Measurements from ENCODE around the gene KIAA1755.

Gene KIAA1755

DNA sequence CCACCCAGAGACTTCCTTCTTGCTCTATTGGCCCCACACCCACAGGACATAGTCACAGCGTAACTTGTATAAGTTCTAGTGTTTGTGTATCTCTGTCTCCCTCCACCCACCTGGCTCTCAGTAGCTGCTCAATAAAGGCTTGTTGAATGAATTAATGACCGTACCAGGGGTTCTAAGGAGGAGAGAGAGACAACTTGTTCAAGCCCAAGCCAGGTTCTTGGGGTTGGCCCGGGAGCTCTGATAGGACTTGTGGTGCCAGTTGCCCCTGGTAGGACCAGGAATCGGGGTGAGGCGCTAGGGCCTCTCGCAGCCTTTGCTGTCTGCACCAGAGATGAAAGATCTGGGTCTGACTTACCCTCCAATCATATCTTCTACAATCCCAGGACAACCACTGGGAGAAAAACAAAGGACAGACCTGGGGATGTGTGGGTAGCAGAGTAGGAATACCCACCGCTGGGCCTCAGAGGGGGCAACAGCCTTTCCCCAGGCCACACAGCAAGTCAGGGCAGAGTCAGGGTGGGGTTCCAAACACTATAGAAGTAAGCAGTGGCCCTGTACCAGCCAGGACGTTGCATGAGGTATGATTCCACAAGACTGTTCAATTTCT lies 90.2 kb downstream of the KIAA1755 start:
- Histone ChIP-seq H3K4me1 (ENCODE audit: control insufficient read depth in 5 of 5, insufficient read depth in 5 of 5, low read length in 5 of 5) (peaks cover 4 to 28% (median 24%) of the 10 kb centered on the region in 5 donors), H3K4me3 (ENCODE audit: low read depth in 1 of 5, low read length in 5 of 5) (no peak overlapping the region), H3K27me3 (ENCODE audit: control insufficient read depth in 5 of 5, insufficient read depth in 4 of 5, low read length in 5 of 5) (peaks cover 0 to 6% (median 4%) of the 10 kb centered on the region in 5 donors), H3K36me3 (ENCODE audit: control insufficient read depth in 5 of 5, insufficient read depth in 5 of 5, low read length in 5 of 5) (no peaks in the 10 kb centered on the region), H3K27ac (ENCODE audit: low read depth, low read length) (no peak overlapping the region), H3K9me3 (ENCODE audit: control insufficient read depth in 5 of 5, low read length in 5 of 5) (no peaks in the 10 kb centered on the region), H3K9ac (ENCODE audit: low read length in 5 of 5) (no peak overlapping the region)

DNA sequence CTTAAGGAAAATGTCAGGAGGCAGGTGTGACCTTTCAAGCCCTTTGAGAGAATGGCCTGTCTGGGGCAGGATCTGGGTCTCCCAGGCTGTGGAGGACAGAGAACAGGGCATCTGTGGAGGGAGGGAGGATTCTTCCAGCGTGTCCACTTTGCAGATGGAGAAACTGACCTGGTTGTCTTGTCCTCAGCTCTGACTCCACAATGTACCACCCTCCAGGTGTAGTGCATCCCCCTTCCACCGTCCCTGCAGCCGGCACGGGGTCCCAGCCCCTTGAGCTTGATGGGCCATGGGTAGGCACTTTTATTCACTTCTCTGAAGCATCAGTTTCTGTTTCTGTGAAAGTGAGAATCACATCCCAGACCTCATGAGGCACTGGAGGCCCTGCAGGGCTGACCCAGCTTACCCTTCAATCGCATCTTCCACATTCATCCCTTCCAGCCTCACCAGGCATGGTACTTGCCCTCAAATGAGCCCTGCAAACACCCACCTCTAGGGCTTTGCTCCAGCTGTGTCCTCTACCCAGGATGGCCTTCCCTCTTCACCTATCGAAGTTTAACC lies 90.8 kb downstream of the KIAA1755 start:
- Histone ChIP-seq H3K9ac (ENCODE audit: low read length in 5 of 5) (no peak overlapping the region), H3K4me3 (ENCODE audit: low read depth in 1 of 5, low read length in 5 of 5) (no peak overlapping the region), H3K36me3 (ENCODE audit: control insufficient read depth in 5 of 5, insufficient read depth in 5 of 5, low read length in 5 of 5) (no peaks in the 10 kb centered on the region), H3K27me3 (ENCODE audit: control insufficient read depth in 5 of 5, insufficient read depth in 4 of 5, low read length in 5 of 5) (peaks cover 0 to 6% (median 2%) of the 10 kb centered on the region in 5 donors), H3K4me1 (ENCODE audit: control insufficient read depth in 5 of 5, insufficient read depth in 5 of 5, low read length in 5 of 5) (peaks cover 4 to 34% (median 30%) of the 10 kb centered on the region in 5 donors), H3K9me3 (ENCODE audit: control insufficient read depth in 5 of 5, low read length in 5 of 5) (no peaks in the 10 kb centered on the region), H3K27ac (ENCODE audit: low read depth, low read length) (no peak overlapping the region)

GRCh38 chr20:38168791-38169589 lies 91.5 kb downstream of the KIAA1755 start:
- H3K9ac ChIP-seq (ENCODE audit: low read length in 5 of 5): peak overlapping the region in 1 of 5 donors; percentile 41
- H3K27me3 ChIP-seq (ENCODE audit: control insufficient read depth in 5 of 5, insufficient read depth in 4 of 5, low read length in 5 of 5): peaks cover 0 to 6% (median 0%) of the 10 kb centered on the region in 5 donors
- H3K4me1 ChIP-seq (ENCODE audit: control insufficient read depth in 5 of 5, insufficient read depth in 5 of 5, low read length in 5 of 5): peaks cover 4 to 39% (median 32%) of the 10 kb centered on the region in 5 donors
- H3K36me3 ChIP-seq (ENCODE audit: control insufficient read depth in 5 of 5, insufficient read depth in 5 of 5, low read length in 5 of 5): no peaks in the 10 kb centered on the region
- H3K27ac ChIP-seq (ENCODE audit: low read depth, low read length): peak overlapping the region; percentile 38
- no peaks in the 10 kb centered on the region for H3K9me3 ChIP-seq (ENCODE audit: control insufficient read depth in 5 of 5, low read length in 5 of 5)
- H3K4me3 ChIP-seq (ENCODE audit: low read depth in 1 of 5, low read length in 5 of 5): no peak overlapping the region

DNA sequence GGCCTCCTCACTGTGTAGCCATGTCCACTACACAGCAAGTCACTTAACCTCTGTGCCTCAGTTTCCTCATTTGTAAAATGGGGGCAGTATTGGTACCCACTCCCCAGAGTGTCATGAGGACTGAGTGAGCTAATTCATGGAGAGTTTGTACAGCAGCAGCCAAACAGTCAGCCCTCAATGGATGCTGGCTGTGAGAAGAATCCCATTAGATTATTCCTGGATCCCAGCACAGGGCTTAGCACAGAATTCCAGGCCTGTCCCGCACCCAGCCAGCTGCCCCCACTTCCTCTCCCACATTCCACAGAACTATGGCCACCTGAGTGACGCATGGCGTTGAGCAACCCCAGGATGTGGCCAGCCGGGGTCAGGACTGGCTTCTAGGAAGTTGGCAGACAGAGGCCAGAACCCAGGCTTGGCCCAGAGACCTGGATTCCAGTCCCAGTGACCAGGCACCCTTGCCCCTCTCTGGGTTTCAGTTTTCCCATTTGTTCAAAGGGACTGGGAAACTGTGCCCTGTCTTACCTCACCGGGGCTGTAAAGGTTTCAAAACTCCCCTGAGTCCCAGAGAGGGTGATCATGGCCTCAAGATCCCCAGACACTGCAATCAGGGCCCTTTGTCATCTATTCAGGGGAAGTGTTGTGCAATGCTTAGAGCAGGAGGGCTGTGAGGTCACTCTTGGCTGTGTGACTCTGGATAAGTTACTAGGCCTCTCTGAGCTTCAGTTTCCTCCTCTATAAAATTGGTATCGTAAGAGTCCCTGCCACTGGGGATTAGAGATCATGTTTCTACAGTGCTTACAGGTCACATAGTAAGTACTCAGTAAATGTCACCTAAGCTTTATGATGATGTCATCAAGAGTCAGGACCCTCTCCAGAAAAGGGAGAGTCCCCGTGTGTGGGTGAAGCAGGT lies 92.4 kb downstream of the KIAA1755 start:
- no peaks in the 10 kb centered on the region for H3K36me3 ChIP-seq (ENCODE audit: control insufficient read depth in 5 of 5, insufficient read depth in 5 of 5, low read length in 5 of 5)
- H3K27me3 ChIP-seq (ENCODE audit: control insufficient read depth in 5 of 5, insufficient read depth in 4 of 5, low read length in 5 of 5): peaks cover 0 to 2% (median 0%) of the 10 kb centered on the region in 5 donors
- H3K9ac ChIP-seq (ENCODE audit: low read length in 5 of 5): peak overlapping the region in 1 of 5 donors; percentile 41
- peak overlapping the region; percentile 38 for H3K27ac ChIP-seq (ENCODE audit: low read depth, low read length)
- peaks cover 4 to 46% (median 34%) of the 10 kb centered on the region in 5 donors for H3K4me1 ChIP-seq (ENCODE audit: control insufficient read depth in 5 of 5, insufficient read depth in 5 of 5, low read length in 5 of 5)
- H3K4me3 ChIP-seq (ENCODE audit: low read depth in 1 of 5, low read length in 5 of 5): no peak overlapping the region
- no peaks in the 10 kb centered on the region for H3K9me3 ChIP-seq (ENCODE audit: control insufficient read depth in 5 of 5, low read length in 5 of 5)

DNA sequence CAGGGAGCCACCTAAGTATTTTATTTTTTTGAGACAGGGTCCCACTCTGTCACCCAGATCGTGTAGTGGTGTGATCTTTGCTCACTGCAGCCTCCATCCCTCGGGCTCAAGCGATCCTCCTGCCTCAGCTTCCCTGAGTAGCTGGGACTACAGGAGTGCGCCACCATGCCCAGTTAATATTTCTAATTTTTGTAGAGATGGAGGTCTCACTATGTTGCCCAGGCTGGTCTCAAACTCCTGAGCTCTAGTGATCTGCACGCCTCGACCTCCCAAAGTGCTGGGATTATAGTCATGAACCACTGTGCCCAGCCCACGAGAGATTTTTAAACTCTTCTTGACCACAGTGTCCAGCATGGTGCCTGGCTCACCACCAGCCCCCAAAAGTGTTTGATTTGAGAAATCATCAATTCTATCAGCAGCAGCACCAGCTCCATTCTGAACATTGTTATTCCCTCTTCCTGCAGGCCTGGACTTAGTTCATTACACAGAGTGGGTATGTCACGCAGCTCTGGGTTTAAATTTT lies 93.1 kb downstream of the KIAA1755 start:
- Histone ChIP-seq H3K4me1 (ENCODE audit: control insufficient read depth in 5 of 5, insufficient read depth in 5 of 5, low read length in 5 of 5) (peaks cover 4 to 48% (median 34%) of the 10 kb centered on the region in 5 donors), H3K9me3 (ENCODE audit: control insufficient read depth in 5 of 5, low read length in 5 of 5) (no peaks in the 10 kb centered on the region)

GRCh38 chr20:38166703-38167233 lies 93.8 kb downstream of the KIAA1755 start:
- Histone ChIP-seq H3K9me3 (ENCODE audit: control insufficient read depth in 5 of 5, low read length in 5 of 5) (no peaks in the 10 kb centered on the region), H3K4me3 (ENCODE audit: low read depth in 1 of 5, low read length in 5 of 5) (no peak overlapping the region), H3K9ac (ENCODE audit: low read length in 5 of 5) (no peak overlapping the region), H3K4me1 (ENCODE audit: control insufficient read depth in 5 of 5, insufficient read depth in 5 of 5, low read length in 5 of 5) (peaks cover 4 to 48% (median 34%) of the 10 kb centered on the region in 5 donors), H3K27me3 (ENCODE audit: control insufficient read depth in 5 of 5, insufficient read depth in 4 of 5, low read length in 5 of 5) (peaks cover 0 to 2% (median 0%) of the 10 kb centered on the region in 5 donors), H3K27ac (ENCODE audit: low read depth, low read length) (no peak overlapping the region), H3K36me3 (ENCODE audit: control insufficient read depth in 5 of 5, insufficient read depth in 5 of 5, low read length in 5 of 5) (no peaks in the 10 kb centered on the region)

More for the DNA sequence above, 93.1 kb downstream of the KIAA1755 start:
- H3K9ac ChIP-seq (ENCODE audit: low read length in 5 of 5): no peak overlapping the region
- no peak overlapping the region for H3K27ac ChIP-seq (ENCODE audit: low read depth, low read length)
- H3K27me3 ChIP-seq (ENCODE audit: control insufficient read depth in 5 of 5, insufficient read depth in 4 of 5, low read length in 5 of 5): peaks cover 0 to 2% (median 0%) of the 10 kb centered on the region in 5 donors
- no peaks in the 10 kb centered on the region for H3K36me3 ChIP-seq (ENCODE audit: control insufficient read depth in 5 of 5, insufficient read depth in 5 of 5, low read length in 5 of 5)
- no peak overlapping the region for H3K4me3 ChIP-seq (ENCODE audit: low read depth in 1 of 5, low read length in 5 of 5)

GRCh38 chr20:38165966-38166702 lies 94.4 kb downstream of the KIAA1755 start:
- H3K4me3 ChIP-seq (ENCODE audit: low read depth in 1 of 5, low read length in 5 of 5): no peak overlapping the region
- peaks cover 0 to 2% (median 0%) of the 10 kb centered on the region in 5 donors for H3K36me3 ChIP-seq (ENCODE audit: control insufficient read depth in 5 of 5, insufficient read depth in 5 of 5, low read length in 5 of 5)
- H3K9ac ChIP-seq (ENCODE audit: low read length in 5 of 5): no peak overlapping the region
- H3K27me3 ChIP-seq (ENCODE audit: control insufficient read depth in 5 of 5, insufficient read depth in 4 of 5, low read length in 5 of 5): no peaks in the 10 kb centered on the region
- peaks cover 4 to 48% (median 34%) of the 10 kb centered on the region in 5 donors for H3K4me1 ChIP-seq (ENCODE audit: control insufficient read depth in 5 of 5, insufficient read depth in 5 of 5, low read length in 5 of 5)
- no peaks in the 10 kb centered on the region for H3K9me3 ChIP-seq (ENCODE audit: control insufficient read depth in 5 of 5, low read length in 5 of 5)
- H3K27ac ChIP-seq (ENCODE audit: low read depth, low read length): no peak overlapping the region

DNA sequence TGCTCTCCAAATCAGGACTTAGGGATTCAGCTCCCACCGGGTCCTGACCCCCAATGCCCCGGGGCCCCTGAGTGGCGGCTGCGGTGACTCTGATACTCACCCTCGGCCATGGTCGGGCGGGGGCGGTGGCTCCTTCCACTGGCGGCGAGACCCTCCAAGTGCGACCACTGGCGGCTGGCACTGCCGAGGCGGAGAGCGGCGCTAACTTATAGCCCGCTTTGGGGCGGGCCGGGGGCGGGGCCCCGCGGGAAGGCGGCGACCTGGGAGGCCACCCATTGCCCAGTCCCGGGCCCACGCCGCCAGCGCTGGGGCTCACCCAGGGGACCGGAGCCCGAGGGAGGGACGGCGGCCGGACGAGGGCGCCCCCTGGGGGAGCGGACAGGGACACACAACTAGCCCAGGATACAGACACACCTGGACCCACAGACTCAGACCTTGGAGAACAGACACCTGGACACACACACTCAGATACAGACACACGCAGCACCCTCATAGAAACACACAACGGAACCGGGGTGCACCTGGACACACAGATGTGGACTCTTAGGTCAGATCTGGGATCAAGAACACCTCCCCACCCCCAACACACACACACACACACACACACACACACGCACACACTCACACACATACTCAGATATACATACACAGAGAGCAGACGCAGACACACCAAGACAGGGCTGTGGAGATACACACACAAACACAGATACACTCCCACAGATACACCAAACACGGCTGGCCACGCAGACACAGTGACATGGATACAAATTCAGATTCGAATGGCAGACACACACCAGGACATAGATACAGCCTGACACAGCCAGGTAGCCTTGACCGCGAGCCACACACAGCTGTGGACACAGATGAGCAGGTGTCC lies 95.2 kb downstream of the KIAA1755 start, which contains the start of gene TGM2:
Gene TGM2 (minus strand): TSS at position 182 of the 877 bp plus-strand sequence. CDS start 72 bp downstream, at position 110.
- Histone ChIP-seq H3K27ac (ENCODE audit: low read depth, low read length) (peak within 1 kb of the TSS; percentile 54), H3K9me3 (ENCODE audit: control insufficient read depth in 5 of 5, low read length in 5 of 5) (no peaks in the 10 kb centered on the region), H3K27me3 (ENCODE audit: control insufficient read depth in 5 of 5, insufficient read depth in 4 of 5, low read length in 5 of 5) (no peaks in the 10 kb centered on the region), H3K36me3 (ENCODE audit: control insufficient read depth in 5 of 5, insufficient read depth in 5 of 5, low read length in 5 of 5) (peaks cover 0 to 2% (median 0%) of the 10 kb centered on the region in 5 donors), H3K9ac (ENCODE audit: low read length in 5 of 5) (peak within 1 kb of the TSS in 3 of 5 donors; percentile 46 to 79 (median 68)), H3K4me3 (ENCODE audit: low read depth in 1 of 5, low read length in 5 of 5) (peak within 1 kb of the TSS; percentile 4 to 76 (median 68)), H3K4me1 (ENCODE audit: control insufficient read depth in 5 of 5, insufficient read depth in 5 of 5, low read length in 5 of 5) (peaks cover 4 to 48% (median 34%) of the 10 kb centered on the region in 5 donors)

Data from subcutaneous abdominal adipose tissue (tissue), 5 donors.